HepG2 (cell line): Measurements from ENCODE around the gene ANKRD39. TPM values are rescaled to one million over a fixed set of nuclear protein-coding genes. Genes with fewer than 3 reads are reported as not detected.

ENCODE experiments used
- ATAC-seq: fragments of 200-7000 bp; cut with Tn5 transposase; 3 replicates; pipeline ENCODE4 v1.9.1; 2020; ENCODE audit warnings: mild to moderate bottlenecking, moderate library complexity
- BruUV-seq: library from RNA; stranded (reverse); fragments of 400-500 nt; replicated peaks from 2 replicates; lab custom pipeline; 2021; lab: Mats Ljungman, UMichigan
- CTCF ChIA-PET: fragments of 300-600 bp; formaldehyde crosslinking; extraction: SDS; loops from one replicate; lab custom pipeline; 2021; ENCODE audit warnings: low total read pairs, inconsistent platforms, low intra/inter-chr PET ratio; lab: Yijun Ruan, JAX
- POLR2A ChIA-PET: fragments of 350-600 bp; sonication (Branson Sonifier 250); formaldehyde crosslinking; loops from one replicate; lab custom pipeline; 2020; ENCODE audit warnings: antibody characterized with exemption, inconsistent platforms; lab: Yijun Ruan, JAX
- DNase-seq: peaks from one replicate; pipeline ENCODE4 v3.0.0-alpha.2; 2015; ENCODE audit warnings: low spot score
- FAIRE-seq: peaks from 3 replicates; lab custom pipeline; 2011; peaks lifted over from hg19 to GRCh38; lab: Jason Lieb, UNC
- H2AFZ ChIP-seq: one replicate; pipeline ENCODE4 v1.6.1; 2011; ENCODE audit warnings: low read length, inconsistent platforms
- H3K27ac ChIP-seq: fragments of 300-600 bp; 3 replicates; pipeline ENCODE4 v1.8.0; 2011; ENCODE audit warnings: mixed run types, mild to moderate bottlenecking, mixed read lengths, low read length, inconsistent platforms; ENCODE audit not compliant: insufficient read depth; ENCODE audit errors: extremely low read length
- H3K27me3 ChIP-seq, 2 experiments: fragments of 200-600 bp in 1 of 2; 2 replicates in 1 of 2; 3 replicates in 1 of 2; pipeline versions ENCODE4 v1.6.0 to v1.8.0; 2011; ENCODE audit warnings: low read length in 2 of 2, mild to moderate bottlenecking in 2 of 2, moderate library complexity in 2 of 2, inconsistent platforms in 1 of 2; ENCODE audit not compliant: insufficient read depth in 2 of 2, control insufficient read depth in 1 of 2
- H3K36me3 ChIP-seq, 2 experiments: fragments of 200-600 bp in 1 of 2; replicated peaks in 1 of 2; 2 replicates in 1 of 2; 3 replicates in 1 of 2; pipeline versions ENCODE4 v1.5.1 to v1.8.0; 2011; ENCODE audit warnings: low read length in 2 of 2, inconsistent platforms in 1 of 2; ENCODE audit not compliant: insufficient read depth in 2 of 2, control insufficient read depth in 1 of 2
- H3K4me1 ChIP-seq: 2 replicates; pipeline ENCODE4 v1.5.1; 2012; ENCODE audit warnings: low read length, inconsistent platforms; ENCODE audit not compliant: insufficient read depth
- H3K4me2 ChIP-seq: 2 replicates; pipeline ENCODE4 v1.6.0; 2011; ENCODE audit warnings: low read depth, low read length, inconsistent platforms
- H3K4me3 ChIP-seq, 3 experiments: fragments of 200-600 bp in 1 of 3; sonication (generic), shearing (Covaris generic) in 1 of 3; replicated peaks in 1 of 3; 2 replicates each; pipeline ENCODE4 v1.5.1; 2011 to 2016; ENCODE audit warnings: low read length in 3 of 3, inconsistent platforms in 2 of 3, low read depth in 2 of 3, mild to moderate bottlenecking in 2 of 3, control low read depth in 1 of 3, mixed read lengths in 1 of 3; ENCODE audit not compliant: insufficient read depth in 1 of 3
- H3K79me2 ChIP-seq: one replicate; pipeline ENCODE4 v1.6.1; 2011; ENCODE audit warnings: low read length, inconsistent platforms; ENCODE audit not compliant: insufficient read depth
- H3K9ac ChIP-seq: 2 replicates; pipeline ENCODE4 v1.6.0; 2011; ENCODE audit warnings: mild to moderate bottlenecking, low read depth, low read length, inconsistent platforms; ENCODE audit not compliant: insufficient read depth
- H3K9me3 ChIP-seq: 2 replicates; pipeline ENCODE4 v1.5.1; 2012; ENCODE audit warnings: mild to moderate bottlenecking, low read length
- H4K20me1 ChIP-seq: 2 replicates; pipeline ENCODE4 v1.6.0; 2011; ENCODE audit warnings: inconsistent platforms, mild to moderate bottlenecking, low read length, moderate library complexity; ENCODE audit not compliant: insufficient read depth
- ESRRA ChIP-seq: sonication (generic); formaldehyde crosslinking; IDR thresholded peaks from 2 replicates; pipeline ENCODE4 v1.5.1; 2020; ENCODE audit warnings: mild to moderate bottlenecking, low read depth, missing genetic modification reagents
- FOSL1 ChIP-seq: sonication (generic); formaldehyde crosslinking; IDR thresholded peaks from 2 replicates; pipeline ENCODE4 v1.9.0; 2021; ENCODE audit warnings: missing genetic modification reagents, borderline replicate concordance
- HHEX ChIP-seq: IDR thresholded peaks from 2 replicates; pipeline ENCODE4 v1.6.1; 2016; ENCODE audit warnings: control low read depth
- MXD4 ChIP-seq: IDR thresholded peaks from 2 replicates; pipeline ENCODE4 v1.6.1; 2016; ENCODE audit warnings: mild to moderate bottlenecking, missing biosample characterization, missing genetic modification reagents
- RXRB ChIP-seq: IDR thresholded peaks from 2 replicates; pipeline ENCODE4 v1.6.1; 2016; ENCODE audit warnings: borderline replicate concordance, missing genetic modification reagents, missing compliant biosample characterization
- SP140L ChIP-seq: sonication (generic); formaldehyde crosslinking; IDR thresholded peaks from 2 replicates; pipeline ENCODE4 v1.4.0; 2020; ENCODE audit warnings: missing genetic modification reagents, borderline replicate concordance
- ZBTB21 ChIP-seq: sonication (generic); formaldehyde crosslinking; IDR thresholded peaks from 2 replicates; pipeline ENCODE4 v1.4.0; 2020; ENCODE audit warnings: missing genetic modification reagents
- ZBTB33 ChIP-seq: sonication (generic); formaldehyde crosslinking; IDR thresholded peaks from 2 replicates; pipeline ENCODE4 v1.4.0; 2020; ENCODE audit warnings: missing genetic modification reagents
- ZNF570 ChIP-seq: sonication (generic); formaldehyde crosslinking; IDR thresholded peaks from 2 replicates; pipeline ENCODE4 v1.4.0; 2020; ENCODE audit warnings: mild to moderate bottlenecking, missing genetic modification reagents, borderline replicate concordance
- ZSCAN20 ChIP-seq: sonication (generic); formaldehyde crosslinking; IDR thresholded peaks from 2 replicates; pipeline ENCODE4 v1.4.0; 2020; ENCODE audit warnings: missing genetic modification reagents, mild to moderate bottlenecking, borderline replicate concordance
- ZSCAN30 ChIP-seq: sonication (generic); formaldehyde crosslinking; IDR thresholded peaks from 2 replicates; pipeline ENCODE4 v1.5.0; 2020; ENCODE audit warnings: mild to moderate bottlenecking, missing genetic modification reagents
- WGBS: methylation state at CpG from one replicate; pipeline ENCODE4 v1.1.6; 2017; ENCODE audit warnings: low lambda C conversion rate; 5-methylcytosine and 5-hydroxymethylcytosine counted together
- in situ Hi-C: cut with HindIII; loops from 2 replicates; pipeline ENCODE4 v1.10.0; 2017; ENCODE audit warnings: low pct_unique_long_range_greater_than_20kb; ENCODE audit not compliant: extremely low pct_ligation_motif_present
- intact Hi-C: fragments of 100-400 bp; cut with micrococcal nuclease; formaldehyde crosslinking; loops from one replicate; pipeline ENCODE4 v1.10.0; 2022; ENCODE audit not compliant: unreplicated experiment
- polyA plus RNA-seq, 8 experiments: library from polyadenylated mRNA; depleted of rRNA in 3 of 8; stranded (reverse) in 7 of 8; unstranded in 1 of 8; fragments of >200 nt; fragmentation: Illumina TruSeq in 4 of 8; extraction: Trizol in 4 of 8; gene quantifications; 2 replicates each; pipeline versions ENCODE4 v1.2.1 to v1.2.3, GENCODE V29; 2011 to 2016; ENCODE audit warnings: low read depth in 4 of 8, missing spikeins in 1 of 8, mixed read lengths in 1 of 8; ENCODE audit not compliant: insufficient read depth in 1 of 8
- total RNA-seq, 5 experiments: library from RNA; depleted of rRNA; stranded (reverse); fragments of >200 nt; fragmentation: Illumina TruSeq; extraction: Trizol; gene quantifications; 2 replicates each; pipeline ENCODE4 v1.2.3, GENCODE V29; 2016; ENCODE audit warnings: low read depth in 1 of 5

The ANKRD39 gene
- total and polyA plus RNA-seq, 2 of the 13 experiments (the other 11 are each of a cell fraction or from before 2014, with no cell fraction given): 23.2 to 24.8 TPM

- FAIRE-seq: no peak
- Histone ChIP-seq H3K27ac (no peak overlapping the region), H3K4me3 (no peak overlapping the region), H2AFZ (no peak overlapping the region), H3K79me2 (no peaks in the 10 kb centered on the region), H3K4me1 (no peaks in the 10 kb centered on the region), H3K9ac (no peak overlapping the region), H3K27me3 (peaks cover 12 to 57% of the 10 kb centered on the region in 2 experiments; a peak in 4 of 5 replicates), H4K20me1 (no peaks in the 10 kb centered on the region), H3K4me2 (no peak overlapping the region), H3K9me3 (no peaks in the 10 kb centered on the region), H3K36me3 (no peaks in the 10 kb centered on the region)
- 48% methylated on average over 10 of the region's 11 CpGs for WGBS
- POLR2A ChIA-PET: no interaction called here
- no peak for DNase-seq
- in situ Hi-C loops: no loop called here
- TF ChIP-seq HHEX (CRISPR knock-in tag) (no peak), FOSL1 (no peak), ZSCAN30 (no peak), MXD4 (CRISPR knock-in tag) (no peak), SP140L (CRISPR knock-in tag) (no peak)
- no TSS peak for BruUV-seq
- CTCF ChIA-PET: no interaction called here
- intact Hi-C loops: no loop called here
- no peak for ATAC-seq
Observed at GRCh38 chr2:96891591-96892333, 33.9 kb upstream of the ANKRD39 start.

DNA sequence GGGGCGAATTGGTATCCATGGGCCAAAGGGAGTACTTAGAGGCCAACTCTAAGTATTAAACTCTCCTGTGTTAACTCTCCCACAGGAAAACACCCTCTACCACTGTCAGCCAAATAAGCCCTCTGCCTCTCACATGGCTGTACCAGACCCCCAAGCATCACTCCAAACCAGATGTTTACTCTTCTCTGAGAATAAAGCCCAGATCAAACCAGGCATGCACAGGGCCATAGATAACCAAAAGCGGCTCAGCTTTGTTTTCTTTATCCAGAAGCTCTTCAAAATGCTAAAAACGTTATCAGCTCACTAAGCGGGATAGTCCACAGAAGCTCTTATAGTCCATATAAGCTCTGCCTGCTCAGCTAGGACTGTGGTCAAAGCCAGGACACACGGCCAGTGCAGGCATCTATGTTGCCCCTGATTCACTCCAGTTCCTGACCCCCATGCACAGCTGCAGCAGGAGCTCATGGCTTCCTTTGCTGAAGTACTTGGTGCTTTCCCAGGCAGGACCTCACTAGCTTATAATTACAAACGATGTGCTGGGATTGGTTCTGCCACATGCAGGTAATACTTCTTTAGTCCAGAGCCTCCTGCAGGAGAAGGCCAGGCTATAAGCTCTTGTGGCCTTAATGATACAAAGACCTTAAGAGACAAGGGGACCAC is 33.0 kb upstream of the ANKRD39 start:
- in situ Hi-C loops: no loop called here
- no peaks in the 10 kb centered on the region for H4K20me1 ChIP-seq
- no peaks in the 10 kb centered on the region for H3K4me1 ChIP-seq
- ChIA-PET POLR2A (interaction anchor here (1.2 kb wide), 1 partner anchor 33 kb away, joined by 3 read pairs; the partner anchor contains the start of gene ANKRD39), CTCF (no interaction called here)
- no peaks in the 10 kb centered on the region for H3K79me2 ChIP-seq
- no peak overlapping the region for H3K27ac ChIP-seq
- no peak overlapping the region for H2AFZ ChIP-seq
- no peak overlapping the region for H3K4me2 ChIP-seq
- intact Hi-C loops: no loop called here
- DNase-seq (no peak), FAIRE-seq (peak; percentile 30), ATAC-seq (no peak)
- 18% methylated on average over 6 of the region's 6 CpGs for WGBS
- peaks cover 12 to 56% of the 10 kb centered on the region in 2 experiments; a peak in 4 of 5 replicates for H3K27me3 ChIP-seq
- no peaks in the 10 kb centered on the region for H3K36me3 ChIP-seq
- BruUV-seq: no TSS peak
- no peak overlapping the region for H3K4me3 ChIP-seq
- H3K9me3 ChIP-seq: no peaks in the 10 kb centered on the region
- no peak overlapping the region for H3K9ac ChIP-seq
- no peak for TF ChIP-seq ZBTB33 (CRISPR knock-in tag)
- TF ChIP-seq ZBTB21 (CRISPR knock-in tag): no peak
- no peak for TF ChIP-seq RXRB (CRISPR knock-in tag)
- TF ChIP-seq ZSCAN20: no peak
- no peak for TF ChIP-seq ESRRA
- no peak for TF ChIP-seq ZNF570
